Osteoblast (primary cell): ENCODE data around the gene PRR5L. TPM values are rescaled to one million over a fixed set of nuclear protein-coding genes. Genes with fewer than 3 reads are reported as not detected.

Experiments used
- DNase-seq: peaks from one replicate; pipeline ENCODE4 v3.0.0; 2011; ENCODE audit warnings: low spot score, mixed read lengths; ENCODE audit not compliant: insufficient read length; ENCODE audit errors: missing footprints
- H2AFZ ChIP-seq: 2 replicates; pipeline ENCODE4 v1.6.0; 2011; ENCODE audit warnings: mild to moderate bottlenecking, low read length
- H3K27ac ChIP-seq: 2 replicates; pipeline ENCODE4 v1.5.1; 2011; ENCODE audit warnings: mild to moderate bottlenecking, low read depth, low read length, moderate library complexity
- H3K27me3 ChIP-seq: 2 replicates; pipeline ENCODE4 v1.6.0; 2012; ENCODE audit warnings: mild to moderate bottlenecking, control low read depth, inconsistent platforms, low read length, moderate library complexity; ENCODE audit not compliant: insufficient read depth
- H3K36me3 ChIP-seq: 2 replicates; pipeline ENCODE4 v1.5.1; 2011; ENCODE audit warnings: mild to moderate bottlenecking, low read length, control low read depth, moderate library complexity; ENCODE audit not compliant: insufficient read depth
- H3K4me1 ChIP-seq: 2 replicates; pipeline ENCODE4 v1.5.1; 2011; ENCODE audit warnings: mild to moderate bottlenecking, low read length, control low read depth, moderate library complexity; ENCODE audit not compliant: insufficient read depth
- H3K4me2 ChIP-seq: 2 replicates; pipeline ENCODE4 v1.6.0; 2011; ENCODE audit warnings: mild to moderate bottlenecking, low read length; ENCODE audit not compliant: insufficient read depth
- H3K4me3 ChIP-seq: fragments of 200-600 bp; sonication (generic); 3 replicates; pipeline ENCODE4 v1.5.1; 2012; ENCODE audit warnings: mild to moderate bottlenecking, low read length, inconsistent platforms; ENCODE audit not compliant: insufficient read depth
- H3K79me2 ChIP-seq: 2 replicates; pipeline ENCODE4 v1.6.0; 2012; ENCODE audit warnings: mild to moderate bottlenecking, low read length, control low read depth, inconsistent platforms; ENCODE audit not compliant: insufficient read depth
- H3K9me3 ChIP-seq: 2 replicates; pipeline ENCODE4 v1.5.1; 2011; ENCODE audit warnings: low read depth, low read length, control low read depth
- H4K20me1 ChIP-seq: 2 replicates; pipeline ENCODE4 v1.6.0; 2012; ENCODE audit warnings: mild to moderate bottlenecking, low read length, control low read depth; ENCODE audit not compliant: insufficient read depth
- CTCF ChIP-seq: IDR thresholded peaks from 2 replicates; pipeline ENCODE4 v1.5.1; 2011; ENCODE audit warnings: mild to moderate bottlenecking, low read depth, low read length, moderate library complexity; ENCODE audit errors: extremely low read depth
- total RNA-seq: library from RNA; depleted of rRNA; stranded (reverse); fragments of >200 nt; gene quantifications from 2 replicates; pipeline ENCODE4 v1.2.3, GENCODE V29; 2012

PRR5L gene
- total RNA-seq, 1 donor: 9.8 TPM

GRCh38 chr11:36364551-36365325 lies 68.7 kb downstream of the PRR5L start:
- no peak overlapping the region for H3K4me3 ChIP-seq
- no peak overlapping the region for H2AFZ ChIP-seq
- H3K4me2 ChIP-seq: no peak overlapping the region
- DNase-seq: no peak
- no peaks in the 10 kb centered on the region for H3K9me3 ChIP-seq
- H3K27ac ChIP-seq: no peak overlapping the region
- H3K27me3 ChIP-seq: no peaks in the 10 kb centered on the region
- peaks cover 17% of the 10 kb centered on the region for H3K4me1 ChIP-seq
- H4K20me1 ChIP-seq: no peaks in the 10 kb centered on the region
- no peak for TF ChIP-seq CTCF
- H3K79me2 ChIP-seq: no peaks in the 10 kb centered on the region
- no peaks in the 10 kb centered on the region for H3K36me3 ChIP-seq

DNA sequence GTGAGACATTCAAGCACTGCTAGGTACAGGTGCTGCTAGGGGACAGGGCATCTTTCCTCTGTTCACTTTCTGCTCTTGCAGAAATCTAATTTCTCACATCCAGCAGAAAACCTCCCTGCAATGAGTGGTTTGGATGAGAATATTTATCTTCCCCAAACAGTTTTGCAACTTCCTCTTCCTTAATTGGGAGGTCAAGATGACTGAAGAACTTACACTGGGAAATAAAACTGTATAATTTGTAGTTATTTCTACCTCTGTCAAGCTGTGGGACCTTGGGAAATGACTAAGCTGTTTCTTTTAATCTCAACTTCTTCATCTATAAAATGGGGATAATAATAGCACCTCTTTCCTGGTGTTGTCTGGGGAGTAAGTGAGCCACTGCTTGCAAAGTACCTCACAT lies 69.8 kb downstream of the PRR5L start:
- Histone ChIP-seq H3K36me3 (no peaks in the 10 kb centered on the region), H3K4me1 (peaks cover 17% of the 10 kb centered on the region), H4K20me1 (no peaks in the 10 kb centered on the region), H2AFZ (no peak overlapping the region), H3K27me3 (no peaks in the 10 kb centered on the region), H3K4me3 (no peak overlapping the region), H3K4me2 (no peak overlapping the region), H3K79me2 (no peaks in the 10 kb centered on the region), H3K9me3 (no peaks in the 10 kb centered on the region), H3K27ac (no peak overlapping the region)
- no peak for TF ChIP-seq CTCF
- no peak for DNase-seq

DNA sequence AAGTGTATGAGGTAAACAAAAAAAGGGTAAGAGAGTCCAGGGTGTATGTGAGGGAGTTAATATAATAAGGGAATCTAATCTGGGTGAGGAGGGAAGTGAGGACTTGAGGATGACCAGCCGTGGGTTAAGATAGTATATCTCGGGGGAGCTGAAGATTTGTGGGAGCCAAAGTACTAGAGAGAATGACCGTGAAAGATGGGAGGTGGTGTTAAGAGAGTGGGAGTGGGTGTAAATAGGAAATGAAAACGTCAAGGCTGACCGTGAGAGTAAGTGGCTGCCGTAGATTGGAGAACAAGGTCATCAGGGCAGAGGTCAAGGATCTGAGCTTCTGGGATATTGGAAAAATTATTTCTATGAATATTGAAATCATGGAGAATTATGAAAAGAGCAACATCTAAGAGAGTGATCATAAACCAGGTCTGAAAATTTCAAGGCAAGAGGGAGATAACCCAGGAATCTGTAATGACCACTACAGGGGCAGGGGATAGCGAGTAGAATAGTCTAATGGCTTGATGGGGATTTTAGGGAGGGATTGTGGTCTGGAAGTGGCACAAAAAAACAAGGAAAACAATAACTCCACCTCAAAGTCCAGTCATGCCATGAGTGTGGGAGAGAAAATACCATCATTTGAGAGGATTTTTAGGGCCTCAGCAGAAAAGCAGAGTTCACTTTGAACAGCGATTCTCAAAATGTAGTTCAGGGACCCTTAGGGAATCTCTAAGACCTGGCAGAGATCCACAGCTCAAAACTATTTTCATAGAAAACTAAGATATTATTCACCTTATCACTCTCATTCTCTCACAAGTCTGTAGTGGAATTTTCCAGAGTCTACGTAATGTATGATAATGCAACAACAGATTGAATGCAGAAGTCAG lies 72.0 kb downstream of the PRR5L start:
- H4K20me1 ChIP-seq: no peaks in the 10 kb centered on the region

More for the DNA sequence above, 72.0 kb downstream of the PRR5L start:
- no peak overlapping the region for H2AFZ ChIP-seq
- no peaks in the 10 kb centered on the region for H3K27me3 ChIP-seq
- DNase-seq: no peak
- H3K9me3 ChIP-seq: no peaks in the 10 kb centered on the region
- no peaks in the 10 kb centered on the region for H3K79me2 ChIP-seq
- H3K36me3 ChIP-seq: no peaks in the 10 kb centered on the region
- no peak overlapping the region for H3K4me3 ChIP-seq
- no peak for TF ChIP-seq CTCF
- H3K4me1 ChIP-seq: peaks cover 18% of the 10 kb centered on the region
- H3K27ac ChIP-seq: no peak overlapping the region
- H3K4me2 ChIP-seq: no peak overlapping the region
